H1 (cell line): ENCODE measurements around the gene SUGP2. TPM values are rescaled to one million over a fixed set of nuclear protein-coding genes. Genes with fewer than 3 reads are reported as not detected.

Source experiments
- CTCF ChIA-PET: fragments of 300-600 bp; sonication (Branson Sonifier 250); formaldehyde crosslinking; loops from one replicate; lab custom pipeline; 2021; ENCODE audit not compliant: partially characterized antibody; lab: Charles Lee
- POLR2A ChIA-PET: fragments of 300-600 bp; sonication (Branson Sonifier 250); formaldehyde crosslinking; loops from one replicate; lab custom pipeline; 2021; ENCODE audit warnings: inconsistent platforms; ENCODE audit not compliant: partially characterized antibody; lab: Charles Lee
- DNase-seq, 2 experiments: peaks; one replicate each; pipeline versions ENCODE4 v3.0.0 to v3.0.0-alpha.2; 2010 to 2022; ENCODE audit warnings: low spot score in 2 of 2, low read depth in 1 of 2, mixed read lengths in 1 of 2
- FAIRE-seq: peaks from 2 replicates; lab custom pipeline; 2011; peaks lifted over from hg19 to GRCh38; lab: Jason Lieb, UNC
- H2AFZ ChIP-seq: 2 replicates; pipeline ENCODE4 v1.8.1; 2012; ENCODE audit warnings: low read length, inconsistent platforms
- H2AK5ac ChIP-seq: 2 replicates; pipeline ENCODE4 v1.6.1; 2013; ENCODE audit warnings: low read depth, low read length
- H2BK120ac ChIP-seq: replicated peaks from 2 replicates; pipeline ENCODE3; 2013; ENCODE audit warnings: low read depth, low read length, inconsistent platforms
- H2BK12ac ChIP-seq: 2 replicates; pipeline ENCODE4 v1.6.1; 2013; ENCODE audit warnings: low read depth, low read length
- H2BK15ac ChIP-seq: 2 replicates; pipeline ENCODE4 v1.6.1; 2013; ENCODE audit warnings: low read length
- H2BK20ac ChIP-seq: 2 replicates; pipeline ENCODE4 v1.6.1; 2013; ENCODE audit warnings: low read length
- H2BK5ac ChIP-seq: 2 replicates; pipeline ENCODE4 v1.6.1; 2013; ENCODE audit warnings: low read depth, low read length
- H3K14ac ChIP-seq: 2 replicates; pipeline ENCODE4 v1.6.1; 2013; ENCODE audit warnings: inconsistent platforms; ENCODE audit not compliant: insufficient read length
- H3K18ac ChIP-seq: 2 replicates; pipeline ENCODE4 v1.6.1; 2013; ENCODE audit warnings: low read length; ENCODE audit errors: extremely low read depth
- H3K23ac ChIP-seq: 2 replicates; pipeline ENCODE4 v1.6.1; 2013; ENCODE audit warnings: inconsistent platforms; ENCODE audit not compliant: insufficient read length
- H3K23me2 ChIP-seq: 2 replicates; pipeline ENCODE4 v1.6.1; 2013; ENCODE audit warnings: low read depth, low read length
- H3K27ac ChIP-seq: 2 replicates; pipeline ENCODE4 v1.6.1; 2011; ENCODE audit warnings: low read depth, low read length, inconsistent platforms
- H3K27me3 ChIP-seq, 4 experiments: replicated peaks in 1 of 4; 1 replicate in 1 of 4; 2 replicates in 3 of 4; pipeline versions ENCODE4 v1.6.1 to v1.8.1; 2011 to 2013; ENCODE audit warnings: low read length in 3 of 4, mild to moderate bottlenecking in 3 of 4, inconsistent platforms in 2 of 4, mixed read lengths in 2 of 4, moderate library complexity in 1 of 4; ENCODE audit not compliant: control insufficient read depth in 3 of 4, insufficient read depth in 3 of 4; ENCODE audit errors: extremely low read depth in 1 of 4
- H3K36me3 ChIP-seq, 4 experiments: 2 replicates each; pipeline versions ENCODE4 v1.6.1 to v1.8.1; 2011 to 2013; ENCODE audit warnings: mild to moderate bottlenecking in 4 of 4, low read length in 3 of 4, moderate library complexity in 2 of 4, control low read depth in 1 of 4, inconsistent platforms in 1 of 4; ENCODE audit not compliant: insufficient read depth in 4 of 4, control insufficient read depth in 2 of 4
- H3K4ac ChIP-seq: replicated peaks from 2 replicates; pipeline ENCODE3; 2013; ENCODE audit warnings: low read length, low read depth, mixed read lengths, inconsistent platforms; ENCODE audit not compliant: insufficient read length
- H3K4me1 ChIP-seq, 4 experiments: replicated peaks in 1 of 4; 1 replicate in 1 of 4; 2 replicates in 3 of 4; pipeline versions ENCODE4 v1.6.1 to v1.8.1; 2011 to 2013; ENCODE audit warnings: low read length in 3 of 4, inconsistent platforms in 2 of 4, mixed read lengths in 1 of 4; ENCODE audit not compliant: insufficient read depth in 4 of 4, control insufficient read depth in 3 of 4
- H3K4me2 ChIP-seq, 2 experiments: 2 replicates each; pipeline versions ENCODE4 v1.6.1 to v1.8.1; 2011 to 2013; ENCODE audit warnings: low read depth in 2 of 2, low read length in 2 of 2, control low read depth in 1 of 2, inconsistent platforms in 1 of 2, mild to moderate bottlenecking in 1 of 2; ENCODE audit not compliant: insufficient read depth in 1 of 2
- H3K4me3 ChIP-seq, 4 experiments: fragments of 200-600, 300-600 bp in 1 of 4; sonication (generic), shearing (Covaris generic), sonication (Bioruptor Twin) in 1 of 4; 2 replicates each; pipeline versions ENCODE4 v1.5.1 to v1.8.1; 2011 to 2016; ENCODE audit warnings: low read length in 4 of 4, low read depth in 3 of 4, control low read depth in 2 of 4, inconsistent platforms in 2 of 4, mild to moderate bottlenecking in 2 of 4, mixed read lengths in 1 of 4, moderate library complexity in 1 of 4; ENCODE audit not compliant: insufficient read depth in 2 of 4; ENCODE audit errors: extremely low read depth in 1 of 4
- H3K56ac ChIP-seq: replicated peaks from 2 replicates; pipeline ENCODE3; 2013; ENCODE audit warnings: low read depth, mild to moderate bottlenecking, mixed read lengths, low read length, inconsistent platforms; ENCODE audit not compliant: insufficient read length
- H3K79me1 ChIP-seq: 2 replicates; pipeline ENCODE4 v1.6.1; 2013; ENCODE audit warnings: low read depth, low read length, control low read depth
- H3K79me2 ChIP-seq, 2 experiments: 2 replicates each; pipeline versions ENCODE4 v1.6.1 to v1.8.1; 2012 to 2013; ENCODE audit warnings: low read length in 2 of 2, mild to moderate bottlenecking in 2 of 2, inconsistent platforms in 1 of 2; ENCODE audit not compliant: insufficient read depth in 2 of 2, control insufficient read depth in 1 of 2
- H3K9ac ChIP-seq, 4 experiments: replicated peaks in 1 of 4; 1 replicate in 1 of 4; 2 replicates in 3 of 4; pipeline versions ENCODE4 v1.6.1 to v1.8.1; 2011 to 2013; ENCODE audit warnings: low read depth in 3 of 4, low read length in 3 of 4, control low read depth in 2 of 4, mild to moderate bottlenecking in 2 of 4, moderate library complexity in 2 of 4, inconsistent platforms in 1 of 4; ENCODE audit errors: extremely low read depth in 1 of 4
- H3K9me3 ChIP-seq, 2 experiments: 2 replicates each; pipeline versions ENCODE4 v1.6.1 to v1.8.1; 2012 to 2013; ENCODE audit warnings: mild to moderate bottlenecking in 2 of 2, moderate library complexity in 2 of 2, control low read depth in 1 of 2, inconsistent platforms in 1 of 2, low read depth in 1 of 2, low read length in 1 of 2, mixed read lengths in 1 of 2; ENCODE audit not compliant: insufficient read depth in 2 of 2
- H4K20me1 ChIP-seq, 2 experiments: replicated peaks in 1 of 2; 2 replicates each; pipeline versions ENCODE3 to v1.8.1; 2011 to 2013; ENCODE audit warnings: inconsistent platforms in 2 of 2, low read length in 2 of 2, mild to moderate bottlenecking in 1 of 2; ENCODE audit not compliant: insufficient read depth in 2 of 2, control insufficient read depth in 1 of 2
- H4K5ac ChIP-seq: 2 replicates; pipeline ENCODE4 v1.6.1; 2013; ENCODE audit warnings: low read length, low read depth, mixed read lengths, inconsistent platforms; ENCODE audit not compliant: insufficient read length
- H4K8ac ChIP-seq: 2 replicates; pipeline ENCODE4 v1.8.0; 2013; ENCODE audit warnings: mild to moderate bottlenecking, moderate library complexity, low read length, inconsistent platforms; ENCODE audit not compliant: insufficient read depth; ENCODE audit errors: extremely low read depth
- H4K91ac ChIP-seq: replicated peaks from 2 replicates; pipeline ENCODE3; 2013; ENCODE audit warnings: low read length, mixed read lengths, inconsistent platforms; ENCODE audit not compliant: insufficient read length
- CEBPB ChIP-seq: IDR thresholded peaks from 2 replicates; pipeline ENCODE4 v1.6.1; 2012; ENCODE audit warnings: low read depth, low read length
- JUN ChIP-seq: IDR thresholded peaks from 2 replicates; pipeline ENCODE4 v1.6.1; 2011; ENCODE audit warnings: low read depth, mild to moderate bottlenecking, improper control_type of control experiment, low read length
- NANOG ChIP-seq: IDR thresholded peaks from 2 replicates; pipeline ENCODE4 v1.6.1; 2011; ENCODE audit warnings: low read length, low read depth, mild to moderate bottlenecking, inconsistent platforms; ENCODE audit not compliant: insufficient read depth, poor library complexity, severe bottlenecking
- NRF1 ChIP-seq: IDR thresholded peaks from 2 replicates; pipeline ENCODE4 v1.6.1; 2011; ENCODE audit warnings: mild to moderate bottlenecking, low read depth, low read length, improper control_type of control experiment
- POLR2A ChIP-seq, 2 experiments: IDR thresholded peaks; 1 replicate in 1 of 2; 2 replicates in 1 of 2; pipeline ENCODE4 v1.6.1; 2011; ENCODE audit warnings: low read depth in 2 of 2, low read length in 2 of 2, mild to moderate bottlenecking in 2 of 2; ENCODE audit errors: control extremely low read depth in 1 of 2
- RFX5 ChIP-seq: IDR thresholded peaks from 2 replicates; pipeline ENCODE4 v1.6.1; 2011; ENCODE audit warnings: low read depth, low read length, improper control_type of control experiment, borderline replicate concordance
- SAP30 ChIP-seq: fragments of 300-600 bp; sonication (generic); IDR thresholded peaks from 2 replicates; pipeline ENCODE4 v1.7.1; 2012; ENCODE audit warnings: low read length, moderate library complexity, mild to moderate bottlenecking, inconsistent platforms; ENCODE audit not compliant: insufficient read depth, insufficient replicate concordance
- SIRT6 ChIP-seq: IDR thresholded peaks from one replicate; pipeline ENCODE4 v1.7.1; 2012; ENCODE audit warnings: low read length, inconsistent platforms
- WGBS, 2 experiments: shearing (Covaris generic) in 1 of 2; methylation state at CpG; one replicate each; pipeline versions ENCODE4 v1.1.6 to v1.1.7; 2013 to 2015; ENCODE audit warnings: low lambda C conversion rate in 2 of 2, mixed read lengths in 2 of 2, inconsistent platforms in 1 of 2, low coverage in 1 of 2, missing lambda C conversion rate in 1 of 2; ENCODE audit not compliant: insufficient replicate concordance in 2 of 2, insufficient coverage in 1 of 2, insufficient read length in 1 of 2; ENCODE audit errors: extremely low coverage in 1 of 2, missing lambda C conversion rate in 1 of 2; 5-methylcytosine and 5-hydroxymethylcytosine counted together
- polyA plus RNA-seq, 7 experiments: library from polyadenylated mRNA; depleted of rRNA in 3 of 7; stranded (reverse) in 5 of 7; unstranded in 2 of 7; fragments of >200 nt in 5 of 7; fragments of 200-250 nt in 2 of 7; gene quantifications; 1 replicate in 5 of 7; 2 replicates in 1 of 7; 4 replicates in 1 of 7; pipeline versions ENCODE4 v1.2.1 to v1.2.3, GENCODE V29; 2011 to 2013; ENCODE audit warnings: missing spikeins in 2 of 7, mixed read lengths in 2 of 7
- total RNA-seq: library from RNA; stranded (reverse); fragmentation: NEBNext Ultra II Directional; extraction: Animal tissue kit (Norgen Biotek cat#: 25700); gene quantifications from 2 replicates; pipeline ENCODE4 v1.2.1, GENCODE V29; 2021
- TF ChIP-seq, protein P1 (sequence below): IDR thresholded peaks from 2 replicates; pipeline ENCODE4 v1.6.1; 2011; ENCODE audit warnings: low read length, improper control_type of control experiment
- TF ChIP-seq, protein P2 (sequence below), 3 experiments: IDR thresholded peaks; 1 replicate in 2 of 3; 2 replicates in 1 of 3; pipeline versions ENCODE4 v1.5.1 to v1.6.1; 2011; ENCODE audit warnings: low read length in 3 of 3, mild to moderate bottlenecking in 3 of 3, inconsistent platforms in 2 of 3, low read depth in 1 of 3, moderate library complexity in 1 of 3; ENCODE audit not compliant: insufficient read depth in 1 of 3; ENCODE audit errors: control extremely low read depth in 1 of 3

Gene SUGP2
- total and polyA plus RNA-seq, 2 of the 8 experiments (the other 6 are each of a cell fraction or from before 2014, with no cell fraction given), result 57.7 to 114 TPM

DNA sequence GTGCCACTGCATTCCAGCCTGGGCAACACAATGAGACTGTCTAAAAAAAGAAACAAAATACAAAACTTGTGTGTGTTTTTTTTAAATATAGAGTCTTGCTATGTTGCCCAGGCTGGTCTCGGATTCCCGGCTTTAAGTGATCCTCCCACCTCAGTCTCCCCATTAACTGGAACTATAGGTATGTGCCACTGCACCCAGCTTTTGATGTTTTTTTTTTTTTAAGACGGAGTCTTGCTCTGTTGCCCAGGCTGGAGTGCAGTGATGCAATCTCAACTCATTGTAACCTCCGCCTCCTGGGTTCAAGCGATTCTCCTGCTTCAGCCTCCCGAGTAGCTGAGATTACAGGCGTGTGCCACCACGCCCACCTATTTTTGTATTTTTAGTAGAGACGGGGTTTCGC, 37.0 kb downstream of the SUGP2 start:
- Histone ChIP-seq H2BK120ac (no peak overlapping the region), H3K56ac (no peak overlapping the region), H3K79me2 (no peaks in the 10 kb centered on the region), H3K4me2 (no peak overlapping the region), H2AK5ac (no peak overlapping the region), H3K4ac (no peak overlapping the region), H3K27me3 (no peaks in the 10 kb centered on the region), H3K27ac (no peak overlapping the region), H4K91ac (no peak overlapping the region), H2BK15ac (no peak overlapping the region), H3K4me3 (no peak overlapping the region), H2BK20ac (no peak overlapping the region), H4K8ac (no peak overlapping the region), H3K23me2 (no peaks in the 10 kb centered on the region), H3K18ac (no peak overlapping the region), H4K20me1 (peaks cover 11 to 24% of the 10 kb centered on the region in 2 experiments), H4K5ac (no peak overlapping the region), H2BK12ac (no peak overlapping the region), H3K23ac (no peak overlapping the region), H3K14ac (no peak overlapping the region), H3K4me1 (peaks cover 0 to 7% (median 3%) of the 10 kb centered on the region in 4 experiments; a peak in 5 of 7 replicates), H3K9me3 (no peaks in the 10 kb centered on the region), H2BK5ac (no peak overlapping the region), H2AFZ (no peak overlapping the region), H3K9ac (no peak overlapping the region), H3K36me3 (peaks cover 12 to 48% (median 27%) of the 10 kb centered on the region in 4 experiments), H3K79me1 (0 out of 2 replicates have a peak, but pooled peaks cover 3% of the 10 kb centered on the region)
- FAIRE-seq (no peak), DNase-seq (no peak)
- CTCF ChIA-PET, result interaction anchor here (0.6 to 3.2 kb wide), 17 partner anchors 10 to 180 kb away, joined by 3 to 40 read pairs (median 4); partner anchors contain the start of genes COPE and DDX49
- POLR2A ChIA-PET, result interaction anchor here (0.6 to 4.4 kb wide), 8 partner anchors 10 to 1127 kb away, joined by 3 to 26 read pairs (median 4); partner anchors contain the start of genes COPE, DDX49 and SUGP2
- 97% methylated on average over 10 of the region's 10 CpGs; no CpG with 5 or more reads in 1 of the 2 experiments for WGBS, 2 experiments
- TF ChIP-seq RFX5 (no peak), CEBPB (no peak), SAP30 (no peak), SIRT6 (no peak), POLR2A (IDR thresholded peaks at IDR 0.05; ENCODE audit: control extremely low read depth in 1 of 2, low read depth in 2 of 2, low read length in 2 of 2) (no peak), NANOG (no peak), NRF1 (no peak), JUN (no peak)
- TF ChIP-seq, protein P1, sequence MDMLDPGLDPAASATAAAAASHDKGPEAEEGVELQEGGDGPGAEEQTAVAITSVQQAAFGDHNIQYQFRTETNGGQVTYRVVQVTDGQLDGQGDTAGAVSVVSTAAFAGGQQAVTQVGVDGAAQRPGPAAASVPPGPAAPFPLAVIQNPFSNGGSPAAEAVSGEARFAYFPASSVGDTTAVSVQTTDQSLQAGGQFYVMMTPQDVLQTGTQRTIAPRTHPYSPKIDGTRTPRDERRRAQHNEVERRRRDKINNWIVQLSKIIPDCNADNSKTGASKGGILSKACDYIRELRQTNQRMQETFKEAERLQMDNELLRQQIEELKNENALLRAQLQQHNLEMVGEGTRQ, result no peak
- TF ChIP-seq, protein P2, sequence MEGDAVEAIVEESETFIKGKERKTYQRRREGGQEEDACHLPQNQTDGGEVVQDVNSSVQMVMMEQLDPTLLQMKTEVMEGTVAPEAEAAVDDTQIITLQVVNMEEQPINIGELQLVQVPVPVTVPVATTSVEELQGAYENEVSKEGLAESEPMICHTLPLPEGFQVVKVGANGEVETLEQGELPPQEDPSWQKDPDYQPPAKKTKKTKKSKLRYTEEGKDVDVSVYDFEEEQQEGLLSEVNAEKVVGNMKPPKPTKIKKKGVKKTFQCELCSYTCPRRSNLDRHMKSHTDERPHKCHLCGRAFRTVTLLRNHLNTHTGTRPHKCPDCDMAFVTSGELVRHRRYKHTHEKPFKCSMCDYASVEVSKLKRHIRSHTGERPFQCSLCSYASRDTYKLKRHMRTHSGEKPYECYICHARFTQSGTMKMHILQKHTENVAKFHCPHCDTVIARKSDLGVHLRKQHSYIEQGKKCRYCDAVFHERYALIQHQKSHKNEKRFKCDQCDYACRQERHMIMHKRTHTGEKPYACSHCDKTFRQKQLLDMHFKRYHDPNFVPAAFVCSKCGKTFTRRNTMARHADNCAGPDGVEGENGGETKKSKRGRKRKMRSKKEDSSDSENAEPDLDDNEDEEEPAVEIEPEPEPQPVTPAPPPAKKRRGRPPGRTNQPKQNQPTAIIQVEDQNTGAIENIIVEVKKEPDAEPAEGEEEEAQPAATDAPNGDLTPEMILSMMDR (IDR thresholded peaks at IDR 0.05; ENCODE audit: control extremely low read depth in 1 of 3, insufficient read depth in 1 of 3, low read depth in 1 of 3, low read length in 3 of 3), result no peak
